MM.1S (cell line): Measurements from ENCODE around the gene KRTAP4-2.

Experiments
- DNase-seq: peaks from one replicate; pipeline ENCODE4 v3.0.0-alpha.2; 2015
- H2AFZ ChIP-seq: fragments of 300-600 bp; sonication (generic); 2 replicates; pipeline ENCODE4 v1.6.0; 2016; ENCODE audit warnings: antibody characterized with exemption, low read length
- H3F3A ChIP-seq: fragments of 300-600 bp; sonication (generic); 2 replicates; pipeline ENCODE4 v1.6.1; 2016; ENCODE audit warnings: mild to moderate bottlenecking, antibody characterized with exemption, low read length, moderate library complexity, mixed read lengths; ENCODE audit not compliant: insufficient read depth
- H3K27ac ChIP-seq: fragments of 300-600 bp; sonication (generic); 2 replicates; pipeline ENCODE4 v1.5.1; 2016; ENCODE audit warnings: mild to moderate bottlenecking, low read length
- H3K27me3 ChIP-seq: fragments of 300-600 bp; sonication (generic); replicated peaks from 2 replicates; pipeline ENCODE4 v1.6.0; 2016; ENCODE audit warnings: low read length; ENCODE audit not compliant: insufficient read depth
- H3K36me3 ChIP-seq: fragments of 300-600 bp; sonication (generic); replicated peaks from 2 replicates; pipeline ENCODE4 v1.6.1; 2016; ENCODE audit warnings: mild to moderate bottlenecking, low read length, mixed read lengths; ENCODE audit not compliant: insufficient read depth
- H3K4me1 ChIP-seq: fragments of 300-600 bp; sonication (generic); 2 replicates; pipeline ENCODE4 v1.6.1; 2016; ENCODE audit warnings: low read length, mixed read lengths
- H3K4me2 ChIP-seq: fragments of 300-600 bp; sonication (generic); 2 replicates; pipeline ENCODE4 v1.6.0; 2016; ENCODE audit warnings: low read depth, low read length
- H3K4me3 ChIP-seq: fragments of 300-600 bp; sonication (generic); 2 replicates; pipeline ENCODE4 v1.5.1; 2016; ENCODE audit warnings: low read length, mixed read lengths
- H3K79me2 ChIP-seq: fragments of 300-600 bp; sonication (generic); 2 replicates; pipeline ENCODE4 v1.6.1; 2016; ENCODE audit warnings: mixed run types, low read length, mixed read lengths
- H3K9ac ChIP-seq: fragments of 300-600 bp; sonication (generic); 2 replicates; pipeline ENCODE4 v1.6.1; 2016; ENCODE audit warnings: low read length, mixed read lengths
- H3K9me2 ChIP-seq: fragments of 300-600 bp; sonication (generic); replicated peaks from 2 replicates; pipeline ENCODE4 v1.6.1; 2016; ENCODE audit warnings: mild to moderate bottlenecking, low read length, mixed read lengths; ENCODE audit not compliant: insufficient read depth
- H3K9me3 ChIP-seq: fragments of 300-600 bp; sonication (generic); replicated peaks from 2 replicates; pipeline ENCODE4 v1.6.1; 2016; ENCODE audit warnings: mild to moderate bottlenecking, low read length, mixed read lengths; ENCODE audit not compliant: insufficient read depth
- H4K20me1 ChIP-seq: fragments of 300-600 bp; sonication (generic); 2 replicates; pipeline ENCODE4 v1.6.1; 2016; ENCODE audit warnings: mild to moderate bottlenecking, low read length, moderate library complexity, mixed read lengths; ENCODE audit not compliant: insufficient read depth
- CTCF ChIP-seq: fragments of 300-600 bp; sonication (generic); IDR thresholded peaks from 2 replicates; pipeline ENCODE4 v1.5.1; 2016; ENCODE audit warnings: antibody characterized with exemption, low read length, mixed read lengths
- EZH2 ChIP-seq: fragments of 300-600 bp; sonication (generic); optimal IDR thresholded peaks from 2 replicates; pipeline ENCODE3; 2017; ENCODE audit warnings: low read depth, mild to moderate bottlenecking, antibody characterized with exemption, low read length, mixed read lengths
- EZH2phosphoT487 ChIP-seq: fragments of 300-600 bp; sonication (generic); IDR thresholded peaks from 2 replicates; pipeline ENCODE4 v1.6.1; 2018; ENCODE audit warnings: antibody characterized with exemption, low read length

The KRTAP4-2 gene

GRCh38 chr17:41131979-41132378, 46.0 kb downstream of the KRTAP4-2 start:
- H3K27ac ChIP-seq = no peak overlapping the region

More at GRCh38 chr17:41131979-41132378, 46.0 kb downstream of the KRTAP4-2 start:
- no peak overlapping the region for H3K4me2 ChIP-seq
- no peaks in the 10 kb centered on the region for H4K20me1 ChIP-seq
- no peak overlapping the region for H3K4me3 ChIP-seq
- no peak overlapping the region for H3K9ac ChIP-seq
- H3K4me1 ChIP-seq = no peaks in the 10 kb centered on the region
- H3K9me3 ChIP-seq = no peaks in the 10 kb centered on the region
- H2AFZ ChIP-seq = no peak overlapping the region
- H3K79me2 ChIP-seq = no peaks in the 10 kb centered on the region
- H3K9me2 ChIP-seq = no peaks in the 10 kb centered on the region
- no peaks in the 10 kb centered on the region for H3K36me3 ChIP-seq
- TF ChIP-seq CTCF (no peak), EZH2 (no peak), EZH2phosphoT487 (no peak)
- no peak for DNase-seq
- no peaks in the 10 kb centered on the region for H3F3A ChIP-seq
- no peaks in the 10 kb centered on the region for H3K27me3 ChIP-seq
